ENCODE measurements around the gene NEK6.

The NEK6 gene

DNA sequence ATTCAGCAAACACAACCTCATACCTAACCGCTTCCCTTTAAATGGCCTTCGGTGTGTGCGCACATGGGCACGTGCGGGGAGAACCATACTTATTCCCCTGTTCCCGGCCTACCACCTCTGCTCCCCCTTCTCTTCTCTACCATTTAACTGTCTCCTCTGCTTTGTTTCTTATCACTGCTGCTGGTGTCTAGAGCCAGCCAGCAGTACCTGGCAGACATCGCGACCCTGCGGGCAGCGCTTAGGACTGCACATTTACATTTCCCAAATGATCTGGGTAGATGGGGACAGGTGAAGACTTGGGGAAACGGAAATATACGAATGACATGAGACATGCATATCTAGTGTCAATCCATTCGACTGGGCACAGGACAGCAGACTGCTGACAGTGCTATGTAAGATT, 100.9 kb downstream of the NEK6 start:
- no peak for DNase-seq

DNA sequence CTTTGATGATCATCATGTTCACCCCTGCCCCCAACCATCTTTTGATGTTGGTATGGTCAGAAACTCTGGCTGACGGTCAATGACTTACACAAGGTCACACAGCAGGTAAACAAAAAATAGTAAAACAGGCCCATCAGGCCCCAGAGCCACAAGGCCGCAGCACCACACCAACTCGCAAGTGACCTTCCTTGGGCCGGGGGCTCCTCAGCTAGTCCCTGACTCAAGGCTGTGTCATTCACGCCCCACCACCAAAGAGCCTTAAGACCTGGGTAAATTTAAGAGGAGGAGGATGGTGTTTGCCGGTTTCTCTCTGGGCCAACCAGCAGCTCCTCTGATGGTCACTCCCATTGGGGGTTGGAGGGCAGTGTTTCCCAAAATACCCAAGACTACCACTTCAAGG, 101.7 kb downstream of the NEK6 start:
- DNase-seq, result no peak

DNA sequence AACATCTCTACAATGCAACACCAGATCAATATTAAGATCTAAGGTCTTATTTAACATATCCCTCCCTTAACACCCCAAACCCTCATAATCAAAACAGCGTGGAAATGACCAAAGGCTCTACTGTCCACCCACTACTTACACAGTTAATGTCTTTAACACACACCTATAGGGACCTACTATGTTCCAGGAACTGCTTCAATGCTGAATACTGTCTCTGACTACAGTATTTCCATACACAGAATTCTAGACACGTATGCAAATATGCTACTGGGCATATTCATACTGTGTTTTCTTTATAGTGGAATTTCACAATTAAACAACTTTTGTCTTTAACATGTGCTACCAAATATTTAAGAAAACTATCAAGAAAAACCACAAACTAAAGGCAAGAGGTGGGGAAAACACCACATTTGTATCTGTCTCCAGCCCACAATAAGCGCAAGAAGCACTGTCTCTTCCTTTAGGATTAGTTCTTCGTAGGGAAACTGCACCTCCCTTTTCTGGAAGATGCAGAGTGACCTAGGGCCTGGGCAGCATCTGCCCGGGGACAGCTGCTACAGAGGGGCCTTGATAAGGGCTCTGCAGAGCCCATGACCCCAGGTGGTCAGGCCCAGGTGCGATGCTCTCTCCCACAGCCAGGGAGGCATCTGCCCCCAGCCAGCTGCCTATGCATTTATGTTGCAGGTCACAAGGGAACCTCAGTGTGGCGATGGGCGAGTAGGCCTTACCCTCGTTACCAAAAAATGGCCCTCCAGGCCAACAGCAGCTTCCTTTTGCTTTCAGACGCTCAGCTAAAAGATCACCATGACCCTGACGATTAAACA, 102.3 kb downstream of the NEK6 start:
- no peak for DNase-seq

DNA sequence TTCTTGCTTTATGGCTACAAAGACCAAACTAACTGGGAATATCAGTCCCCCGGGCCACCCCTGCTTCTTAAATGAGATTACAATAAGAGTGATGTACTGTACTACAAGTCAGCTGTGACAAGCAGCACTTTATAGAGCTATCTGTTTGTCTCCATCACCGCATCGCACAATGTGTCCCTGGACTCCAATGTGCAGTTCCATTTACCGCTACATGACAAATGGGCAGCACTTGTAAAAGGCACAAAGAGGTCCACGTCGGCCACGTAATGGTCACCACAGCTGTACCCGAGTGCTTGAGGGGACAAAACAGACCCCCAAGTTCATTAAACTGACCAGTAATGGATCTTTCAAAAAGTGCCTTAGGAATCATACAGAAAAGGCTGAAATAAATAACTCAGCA, 103.4 kb downstream of the NEK6 start:
- DNase-seq, result no peak

DNA sequence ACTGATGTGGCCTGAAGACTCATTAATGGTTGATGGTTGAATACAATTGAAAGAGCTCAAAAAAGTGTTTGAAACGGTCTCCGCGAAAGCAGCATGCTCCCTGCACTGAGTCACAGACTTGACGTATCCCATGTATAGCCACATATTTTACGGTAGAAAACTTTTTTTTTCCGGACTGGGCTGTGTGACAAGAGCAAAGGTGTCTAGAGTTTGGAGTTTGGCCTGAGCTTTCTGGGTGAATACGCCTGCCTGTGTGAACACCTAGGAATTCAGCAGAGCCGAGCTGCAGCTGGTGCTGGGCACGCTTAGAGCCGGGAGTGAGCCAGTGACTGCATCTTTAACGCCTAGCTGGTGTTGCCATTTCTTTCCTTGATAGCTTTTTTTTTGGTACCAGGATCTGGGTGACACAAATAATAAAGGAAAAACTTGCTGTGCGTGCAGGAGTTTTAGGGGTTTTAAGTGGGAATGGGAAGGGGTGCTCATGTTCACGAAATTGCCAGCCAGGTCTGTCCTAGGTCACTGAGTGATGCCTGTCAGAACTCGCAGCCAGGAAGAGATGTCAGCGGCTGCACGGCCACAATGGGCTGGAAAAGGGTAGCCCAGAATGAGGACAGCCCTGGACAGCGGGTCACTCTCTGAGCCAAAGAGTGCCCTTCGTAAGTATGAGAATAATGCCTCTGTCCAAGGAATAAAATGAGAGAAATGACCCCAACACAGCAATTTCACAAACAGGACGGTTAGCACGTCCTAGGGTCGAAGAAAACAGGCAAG, 105.8 kb downstream of the NEK6 start:
- DNase-seq, result no peak

DNA sequence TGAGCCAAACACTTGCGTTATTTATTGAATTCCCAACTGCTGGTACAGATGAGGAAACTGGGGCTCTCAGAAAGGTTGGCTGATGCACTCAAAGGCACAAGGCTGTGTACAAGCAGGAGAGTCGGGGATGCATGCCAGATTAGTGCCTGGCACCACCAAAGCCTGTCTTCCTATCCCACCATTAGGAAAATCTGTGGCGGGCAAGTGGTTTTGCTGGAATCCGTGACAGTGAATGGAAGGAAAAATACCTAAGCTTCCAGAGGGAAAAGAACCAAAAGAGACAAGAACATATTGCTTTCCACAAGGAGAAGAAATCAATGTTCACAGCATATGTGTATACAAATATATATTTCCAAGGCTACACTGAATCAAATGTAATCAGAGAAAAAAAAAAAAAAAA, 106.4 kb downstream of the NEK6 start:
- no peak for DNase-seq

DNA sequence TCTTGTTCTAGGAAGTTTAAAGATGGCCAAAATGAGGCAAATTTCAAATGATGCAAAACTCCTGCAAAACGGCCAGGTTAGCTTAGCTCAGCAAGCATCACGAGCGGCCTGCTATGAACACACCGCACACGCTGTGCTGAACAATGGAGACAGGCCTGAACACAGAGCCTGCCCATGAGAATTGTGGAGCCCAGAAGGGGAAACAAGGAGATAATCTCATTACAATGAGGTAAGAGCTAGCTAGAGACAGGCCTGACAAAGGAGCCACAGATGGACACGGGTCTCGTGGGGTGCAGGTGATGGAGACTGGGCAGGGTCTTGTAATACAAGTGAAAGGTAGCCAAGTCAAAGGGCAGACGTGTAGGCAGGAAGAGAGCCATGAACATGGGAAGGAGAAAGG, 107.3 kb downstream of the NEK6 start:
- DNase-seq, result no peak

DNA sequence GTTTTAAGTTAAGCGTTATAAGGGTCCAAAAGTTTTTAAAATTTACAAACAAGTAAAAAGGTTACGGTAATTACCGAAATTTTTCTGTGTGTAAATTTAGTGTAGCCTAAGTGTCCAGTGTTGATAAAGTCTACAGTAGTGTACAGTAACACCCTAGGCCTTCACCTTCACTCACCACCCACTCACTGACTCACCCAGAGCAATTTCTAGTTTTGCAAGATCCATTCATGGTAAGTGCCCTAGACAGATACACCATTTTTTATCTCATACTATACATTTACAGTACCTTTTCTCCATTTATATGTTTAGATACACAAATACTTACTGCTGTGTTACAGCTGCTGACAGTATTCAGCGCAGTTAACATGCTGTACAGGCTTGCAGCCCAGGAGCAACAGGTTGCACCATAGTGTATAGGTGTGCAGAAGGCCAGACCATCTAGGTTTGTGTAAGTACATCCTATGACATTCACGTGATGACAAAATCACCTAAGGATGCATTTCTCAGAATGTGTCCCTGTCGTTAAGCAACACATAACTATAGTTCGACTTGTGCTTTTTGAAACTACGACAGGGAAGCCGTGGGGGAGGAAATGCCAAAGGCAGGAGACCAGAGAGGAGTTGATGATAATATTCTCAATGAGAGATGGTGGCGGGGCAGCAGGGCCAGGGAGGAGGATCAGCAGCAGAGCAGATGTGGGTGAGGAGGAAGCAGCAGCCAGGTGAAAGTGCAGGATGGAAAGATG, 108.9 kb downstream of the NEK6 start:
- DNase-seq, result no peak

DNA sequence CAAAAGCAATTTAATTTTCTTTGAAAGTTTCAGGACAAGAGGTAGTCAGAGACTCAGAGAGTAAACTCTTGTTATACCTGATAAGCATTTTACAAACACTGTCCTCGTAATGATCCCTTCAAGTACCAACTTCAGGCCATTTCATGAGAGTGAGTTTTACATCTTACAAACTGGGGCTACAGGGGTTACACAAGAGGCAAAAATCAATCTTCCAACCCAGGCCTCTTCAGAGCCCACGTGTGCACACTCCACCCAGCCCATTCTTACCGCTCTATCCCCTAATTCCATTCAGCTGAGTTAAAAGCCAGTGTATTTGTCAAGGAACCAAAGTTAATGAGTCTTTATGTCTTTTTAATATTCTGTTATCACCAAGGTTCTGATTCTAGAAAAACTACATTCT, 110.9 kb downstream of the NEK6 start:
- no peak for DNase-seq

DNA sequence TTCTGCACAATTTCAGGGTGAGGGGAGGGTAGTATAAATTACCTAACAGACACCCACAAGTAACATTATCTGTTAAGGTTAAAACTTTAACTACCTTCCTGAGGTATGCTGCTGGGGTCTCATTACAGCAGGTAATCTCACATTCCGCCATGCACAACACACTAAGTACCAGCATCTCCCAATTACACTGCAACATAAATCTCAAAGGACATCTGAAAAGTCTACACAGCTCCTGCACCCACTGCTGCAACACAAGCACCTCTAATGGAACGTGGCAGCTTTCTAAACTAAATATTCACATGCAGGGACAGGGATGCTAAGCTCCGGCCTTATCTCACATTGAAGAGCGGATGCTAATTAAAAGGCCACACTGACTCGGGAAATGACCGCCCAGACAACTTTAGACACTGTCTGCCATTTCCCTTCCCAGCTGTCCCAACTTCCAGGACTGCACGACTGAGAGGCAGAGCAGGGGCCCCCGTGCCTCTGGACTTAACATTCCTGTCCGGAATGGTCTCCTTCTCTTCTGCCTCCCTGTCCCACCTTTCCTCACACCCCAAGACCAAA, 111.6 kb downstream of the NEK6 start:
- no peak for DNase-seq

DNA sequence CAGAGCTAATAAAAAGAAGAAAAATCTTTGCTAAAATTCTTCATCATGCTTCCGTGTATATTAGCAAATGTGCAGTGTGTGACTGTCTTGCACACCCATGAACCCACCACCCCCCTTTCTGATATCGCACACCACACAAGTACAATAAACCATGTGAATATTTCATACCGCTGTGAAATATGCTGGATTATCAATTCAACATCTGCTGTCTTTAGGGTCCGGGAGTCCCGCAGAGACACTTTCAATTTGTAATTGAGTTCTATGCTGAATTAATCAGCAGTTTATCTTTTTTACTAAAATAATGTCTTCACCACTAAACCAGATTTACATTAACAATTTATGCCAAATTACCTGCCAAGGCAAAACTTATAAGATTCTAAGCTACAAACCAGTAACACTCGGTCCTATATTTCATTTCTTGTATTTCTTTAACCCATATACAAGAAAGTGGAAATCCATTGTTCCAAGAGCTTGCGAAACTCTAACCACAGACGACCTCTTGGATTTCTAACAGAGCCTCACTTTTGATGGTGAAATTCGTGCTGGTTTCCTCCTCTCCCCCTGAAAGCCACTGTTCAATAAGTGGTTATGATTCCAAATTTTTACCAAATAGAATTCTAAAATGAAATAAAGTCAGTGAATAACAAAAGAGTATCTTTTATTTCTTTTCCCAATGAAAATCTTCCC, 113.3 kb downstream of the NEK6 start:
- no peak for DNase-seq

DNA sequence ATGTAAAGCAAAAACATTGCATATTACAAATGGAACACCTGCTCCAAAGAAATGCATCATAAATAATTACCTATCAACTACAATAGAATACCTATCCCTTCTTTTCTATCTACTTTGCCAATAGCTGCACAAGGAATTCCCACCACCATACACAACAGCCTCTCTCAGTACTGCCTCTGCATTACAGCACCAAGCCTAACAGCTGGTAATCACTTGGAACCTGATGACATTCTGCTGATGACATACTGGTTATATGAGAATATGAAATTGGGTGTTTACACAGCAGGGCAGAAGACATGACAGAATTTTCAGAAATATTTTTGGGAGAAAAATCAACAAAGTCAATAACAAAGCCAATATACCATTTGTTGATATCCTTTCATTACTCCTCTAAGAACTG, 114.3 kb downstream of the NEK6 start:
- DNase-seq, result no peak

DNA sequence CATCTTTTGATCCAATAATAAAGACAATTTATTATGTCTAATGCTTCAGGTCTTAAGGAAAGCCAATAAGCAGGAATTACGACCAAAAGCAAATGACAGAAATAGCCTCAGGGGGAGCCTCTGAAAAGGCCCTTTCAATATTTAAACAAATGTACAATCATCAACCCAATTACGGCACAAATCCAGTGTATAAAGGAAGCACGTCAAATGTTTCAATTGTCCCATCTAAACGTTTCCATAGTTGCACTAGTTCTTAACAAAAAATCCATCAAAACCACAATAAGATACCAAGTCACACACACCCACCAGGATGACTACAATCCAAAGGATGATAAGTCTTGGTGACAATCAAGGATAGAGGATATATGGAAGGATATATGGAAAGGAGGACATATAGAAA, 115.6 kb downstream of the NEK6 start:
- no peak for DNase-seq

DNA sequence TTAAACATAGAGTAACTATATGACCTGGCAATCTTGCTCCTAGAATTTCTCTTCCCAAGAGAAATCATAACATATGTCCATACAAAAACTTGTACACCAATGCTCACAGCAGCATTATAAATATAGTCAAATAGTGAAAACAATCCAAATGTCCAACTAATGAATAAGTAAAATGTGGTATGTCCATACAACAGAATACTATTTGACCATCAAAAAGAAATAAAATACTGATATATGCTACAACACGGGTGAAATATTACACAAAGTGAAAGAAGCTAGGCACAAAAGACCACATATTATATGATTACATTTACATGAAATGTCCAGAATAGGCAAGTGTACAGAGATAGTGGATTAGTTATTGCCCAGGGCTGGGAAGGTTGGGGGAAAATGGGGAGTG, 116.1 kb downstream of the NEK6 start:
- no peak for DNase-seq

DNA sequence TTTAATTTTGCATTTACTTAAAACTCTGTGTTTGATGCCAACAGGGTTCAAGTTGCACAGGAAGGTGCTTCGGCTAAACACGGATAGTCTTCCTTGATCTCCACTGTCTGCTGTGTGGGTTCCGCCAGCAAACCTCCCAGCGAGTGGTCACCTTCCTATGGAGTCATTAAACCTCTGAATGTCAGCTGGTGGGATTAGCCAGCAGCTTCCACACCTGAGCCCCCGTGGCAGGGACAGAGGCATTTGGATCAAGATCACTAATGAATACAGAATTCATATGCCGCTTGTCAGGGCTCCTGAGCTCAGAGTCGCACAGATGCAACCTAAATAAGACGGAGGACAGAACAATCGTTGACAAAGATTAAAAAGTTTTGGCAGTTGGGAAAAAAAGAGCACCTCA, 118.0 kb downstream of the NEK6 start:
- no peak for DNase-seq

DNA sequence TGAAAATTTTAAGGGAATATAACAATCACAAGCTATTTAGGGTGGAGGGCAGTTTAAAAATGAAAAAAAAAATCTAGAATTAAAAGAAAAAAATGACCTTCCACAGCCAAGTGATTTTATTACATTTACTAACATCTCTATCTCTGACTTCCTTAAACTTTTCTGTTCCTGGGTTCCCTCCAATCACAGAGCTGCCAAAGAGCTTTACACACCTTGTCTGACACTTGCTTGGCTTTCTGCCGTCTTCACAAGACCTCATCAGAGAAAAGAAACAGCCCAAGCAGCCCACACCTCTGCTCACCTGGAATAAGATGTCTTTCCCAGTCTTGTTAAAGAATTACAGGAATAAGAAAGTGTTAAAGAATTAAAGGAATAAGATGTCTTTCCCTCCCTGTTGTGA, 118.6 kb downstream of the NEK6 start:
- no peak for DNase-seq

DNA sequence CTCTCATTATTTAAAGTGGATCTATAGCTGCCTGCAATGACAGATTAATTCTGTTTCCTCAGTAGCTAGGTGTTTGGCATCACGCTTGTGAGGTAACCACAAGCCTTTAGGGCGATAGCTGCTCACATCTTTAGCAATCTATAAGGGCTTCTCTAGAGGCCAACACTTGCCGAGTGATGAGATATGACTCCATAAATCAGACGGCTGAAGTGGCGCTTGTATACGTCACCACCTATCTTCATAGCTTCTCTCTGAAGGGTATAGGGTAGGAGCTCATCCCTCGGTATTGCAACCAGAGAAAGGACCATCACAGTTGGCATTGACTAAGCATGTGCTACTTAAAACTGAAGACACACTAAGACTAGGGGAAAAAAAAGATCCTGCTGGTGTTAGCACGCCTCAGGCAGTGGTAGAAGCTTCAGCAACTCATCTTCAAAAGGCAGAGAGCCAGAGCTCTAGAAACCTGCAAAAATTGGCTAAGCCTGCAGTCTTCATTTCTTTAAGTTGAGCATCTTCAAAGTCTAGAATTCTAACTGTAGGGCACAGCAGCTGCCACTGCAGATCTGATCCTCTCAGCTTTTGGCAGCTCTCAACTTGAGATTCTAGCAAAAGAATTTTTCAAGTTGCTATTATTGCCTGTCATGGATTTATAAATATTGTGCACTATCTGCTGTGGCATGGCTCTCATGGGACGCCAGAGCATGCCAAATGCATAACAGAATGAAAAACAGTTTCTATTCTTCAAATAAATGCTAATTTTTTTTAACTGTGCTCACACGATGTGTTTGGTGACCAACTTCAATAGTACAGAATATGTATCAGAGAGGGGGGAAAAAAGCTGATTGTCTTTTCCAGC, 120.0 kb downstream of the NEK6 start:
- no peak for DNase-seq

DNA sequence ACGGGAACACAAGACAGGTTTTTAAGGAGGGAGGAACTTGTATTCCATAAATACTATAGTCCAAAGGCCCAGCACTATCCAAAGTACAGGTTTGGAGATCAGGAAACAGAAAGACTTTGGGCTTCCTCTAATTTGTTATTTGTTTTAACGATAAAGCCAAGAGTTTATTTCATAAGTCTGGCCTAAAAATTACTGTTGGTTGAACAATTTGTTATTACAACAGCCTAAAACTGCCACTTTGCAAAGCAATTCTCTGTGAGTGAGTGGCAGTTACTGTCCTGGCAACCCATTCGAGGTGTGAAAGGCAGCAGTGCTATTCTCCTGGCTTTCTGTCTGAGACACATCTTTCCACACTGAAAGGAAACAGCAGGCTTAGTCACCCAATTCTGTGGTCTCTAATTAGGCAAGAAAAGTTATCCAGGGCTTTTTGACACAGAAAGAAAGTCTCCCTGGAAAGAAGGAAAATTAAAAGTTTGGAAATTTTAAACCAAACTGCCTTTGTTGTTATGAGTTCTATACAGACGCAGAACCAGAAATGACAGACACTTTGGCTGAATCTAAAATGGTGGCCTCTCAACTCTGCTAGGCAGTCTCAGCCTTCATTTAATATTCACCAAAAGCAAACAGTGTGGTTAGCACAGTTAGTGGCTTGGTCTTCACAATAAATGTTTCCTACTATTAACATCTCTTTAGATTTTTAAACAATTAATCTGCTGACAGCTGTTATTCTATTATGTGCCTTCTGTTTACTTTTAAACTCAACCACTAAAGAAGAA, 123.6 kb downstream of the NEK6 start:
- peak; percentile 54 for DNase-seq

DNA sequence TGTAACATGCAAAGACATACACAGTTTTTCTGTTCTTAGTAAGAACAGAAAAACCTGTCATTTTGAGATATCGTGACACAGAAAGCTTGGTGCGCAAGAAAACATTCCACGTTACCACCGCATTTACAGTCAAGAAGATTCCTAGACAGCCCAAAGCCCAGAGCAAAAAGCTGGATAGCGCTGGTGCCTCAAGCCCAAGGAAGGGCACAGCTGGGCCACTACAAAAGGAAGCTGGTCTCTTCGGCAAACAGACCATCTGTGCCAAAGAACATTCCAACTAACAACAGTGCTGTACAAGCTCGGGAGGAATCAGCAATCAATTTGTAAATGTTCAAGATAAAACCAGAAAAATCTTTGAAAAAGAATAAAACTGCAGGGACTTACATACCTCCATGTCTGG, 126.5 kb downstream of the NEK6 start:
- DNase-seq, result no peak

DNA sequence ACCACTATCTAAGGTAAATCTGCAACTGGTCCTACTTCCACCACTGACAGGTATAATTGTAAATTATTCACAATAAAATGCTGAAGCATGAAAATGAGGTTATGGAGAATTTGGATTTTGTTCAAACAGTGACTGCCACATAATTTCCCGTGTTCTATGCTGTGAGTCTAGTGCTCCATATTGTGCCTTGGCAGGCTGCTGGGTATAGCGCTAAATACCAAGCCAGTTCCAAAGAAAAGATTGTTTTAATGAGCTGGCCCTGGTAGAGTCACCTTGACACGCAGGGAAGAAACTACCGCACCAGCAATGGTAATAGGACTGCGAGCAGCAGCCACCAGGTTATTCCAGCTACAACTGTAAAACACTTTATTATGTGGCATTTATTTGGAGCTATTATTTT, 127.1 kb downstream of the NEK6 start:
- no peak for DNase-seq

DNA sequence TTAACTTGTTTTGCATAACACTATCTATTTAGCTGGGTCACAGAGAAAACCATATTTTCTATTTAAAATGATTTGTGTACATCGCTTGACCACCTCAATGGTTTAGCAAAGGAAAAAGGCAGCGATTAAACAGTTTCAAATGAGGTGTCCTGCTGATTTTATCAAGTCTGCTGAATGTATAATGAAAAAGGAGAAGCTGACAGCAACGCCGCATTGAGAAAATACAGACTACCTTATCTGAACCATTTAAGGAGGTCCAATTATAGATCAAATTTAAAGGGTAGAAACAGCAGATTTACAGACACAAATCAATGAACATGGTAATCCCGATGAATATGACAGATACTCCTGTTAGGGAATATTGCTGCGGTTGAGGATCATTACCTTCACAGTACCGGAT, 127.9 kb downstream of the NEK6 start:
- peak; percentile 46 for DNase-seq
